Parathyroid adenoma (tissue), 2 donors: ENCODE data around the gene PIK3CB.

Source experiments
- H2AFZ ChIP-seq: fragments of 300-600 bp; sonication (generic); one replicate; pipeline ENCODE4 v1.7.0; 2017; ENCODE audit warnings: antibody characterized with exemption, mild to moderate bottlenecking
- H3K27ac ChIP-seq: fragments of 300-600 bp; sonication (generic); one replicate; pipeline ENCODE4 v1.7.0; 2017
- H3K27me3 ChIP-seq: fragments of 300-600 bp; sonication (generic); one replicate; pipeline ENCODE4 v1.7.0; 2017; ENCODE audit warnings: low read length; ENCODE audit not compliant: control insufficient read depth, insufficient read depth
- H3K36me3 ChIP-seq: fragments of 300-600 bp; sonication (generic); one replicate; pipeline ENCODE4 v1.7.0; 2017; ENCODE audit warnings: low read length; ENCODE audit not compliant: control insufficient read depth, insufficient read depth
- H3K4me1 ChIP-seq: fragments of 300-600 bp; sonication (generic); one replicate; pipeline ENCODE4 v1.7.0; 2017; ENCODE audit warnings: control low read depth
- H3K4me2 ChIP-seq: fragments of 300-600 bp; sonication (generic); one replicate; pipeline ENCODE4 v1.7.0; 2017; ENCODE audit warnings: low read length
- H3K4me3 ChIP-seq: fragments of 300-600 bp; sonication (generic); one replicate; pipeline ENCODE4 v1.7.0; 2017; ENCODE audit warnings: low read depth, low read length
- H3K79me2 ChIP-seq: fragments of 300-600 bp; sonication (generic); one replicate; pipeline ENCODE4 v1.7.0; 2017; ENCODE audit warnings: control low read depth
- H3K9ac ChIP-seq: fragments of 300-600 bp; sonication (generic); one replicate; pipeline ENCODE4 v1.7.0; 2017; ENCODE audit warnings: mild to moderate bottlenecking
- H3K9me3 ChIP-seq: fragments of 300-600 bp; sonication (generic); one replicate; pipeline ENCODE4 v1.7.0; 2017; ENCODE audit warnings: low read length; ENCODE audit not compliant: control insufficient read depth
- CTCF ChIP-seq: fragments of 300-600 bp; sonication (generic); IDR thresholded peaks from one replicate; pipeline ENCODE4 v1.7.0; 2017; ENCODE audit warnings: antibody characterized with exemption, mild to moderate bottlenecking
- donor health status: primary hyperparathyroidism.

PIK3CB gene

GRCh38 chr3:138718849-138719248 lies 115.9 kb downstream of the PIK3CB start:
- no peak overlapping the region for H3K27ac ChIP-seq
- H3K9ac ChIP-seq: no peak overlapping the region
- H3K4me2 ChIP-seq: no peak overlapping the region
- H3K79me2 ChIP-seq: no peaks in the 10 kb centered on the region
- H3K4me3 ChIP-seq: no peak overlapping the region
- H3K27me3 ChIP-seq: no peaks in the 10 kb centered on the region
- H3K36me3 ChIP-seq: no peaks in the 10 kb centered on the region
- no peaks in the 10 kb centered on the region for H3K9me3 ChIP-seq
- H2AFZ ChIP-seq: no peak overlapping the region
- no peaks in the 10 kb centered on the region for H3K4me1 ChIP-seq
- no peak for TF ChIP-seq CTCF

GRCh38 chr3:138717348-138717747 lies 117.4 kb downstream of the PIK3CB start:
- Histone ChIP-seq H3K9me3 (no peaks in the 10 kb centered on the region), H3K27ac (no peak overlapping the region), H3K4me1 (no peaks in the 10 kb centered on the region)

GRCh38 chr3:138712086-138712485 lies 122.6 kb downstream of the PIK3CB start:
- H3K9me3 ChIP-seq: no peaks in the 10 kb centered on the region
- H3K27me3 ChIP-seq: no peaks in the 10 kb centered on the region
- no peak for TF ChIP-seq CTCF
- no peak overlapping the region for H3K4me2 ChIP-seq
- no peaks in the 10 kb centered on the region for H3K79me2 ChIP-seq
- no peak overlapping the region for H3K27ac ChIP-seq
- no peaks in the 10 kb centered on the region for H3K4me1 ChIP-seq
- H3K36me3 ChIP-seq: no peaks in the 10 kb centered on the region
- H3K4me3 ChIP-seq: no peak overlapping the region
- H2AFZ ChIP-seq: no peak overlapping the region
- no peak overlapping the region for H3K9ac ChIP-seq

More at GRCh38 chr3:138717348-138717747, 117.4 kb downstream of the PIK3CB start:
- no peak overlapping the region for H2AFZ ChIP-seq
- H3K4me3 ChIP-seq: no peak overlapping the region
- H3K4me2 ChIP-seq: no peak overlapping the region
- no peak overlapping the region for H3K9ac ChIP-seq
- no peak for TF ChIP-seq CTCF
- no peaks in the 10 kb centered on the region for H3K27me3 ChIP-seq
- no peaks in the 10 kb centered on the region for H3K36me3 ChIP-seq
- no peaks in the 10 kb centered on the region for H3K79me2 ChIP-seq

GRCh38 chr3:138705675-138706074 lies 129.1 kb downstream of the PIK3CB start:
- no peak for TF ChIP-seq CTCF

GRCh38 chr3:138696666-138697370 lies 137.9 kb downstream of the PIK3CB start:
- H3K4me1 ChIP-seq: no peaks in the 10 kb centered on the region
- no peak overlapping the region for H3K4me2 ChIP-seq
- no peaks in the 10 kb centered on the region for H3K27me3 ChIP-seq
- H3K27ac ChIP-seq: no peak overlapping the region
- H3K79me2 ChIP-seq: no peaks in the 10 kb centered on the region
- H3K9me3 ChIP-seq: no peaks in the 10 kb centered on the region
- no peak overlapping the region for H2AFZ ChIP-seq
- no peak overlapping the region for H3K4me3 ChIP-seq
- no peak overlapping the region for H3K9ac ChIP-seq
- no peak for TF ChIP-seq CTCF
- H3K36me3 ChIP-seq: no peaks in the 10 kb centered on the region

More at GRCh38 chr3:138705675-138706074, 129.1 kb downstream of the PIK3CB start:
- H3K4me1 ChIP-seq: no peaks in the 10 kb centered on the region
- H3K27ac ChIP-seq: no peak overlapping the region
- H3K4me3 ChIP-seq: no peak overlapping the region
- H2AFZ ChIP-seq: no peak overlapping the region
- H3K4me2 ChIP-seq: no peak overlapping the region
- no peak overlapping the region for H3K9ac ChIP-seq
- H3K9me3 ChIP-seq: no peaks in the 10 kb centered on the region
- no peaks in the 10 kb centered on the region for H3K36me3 ChIP-seq
- H3K27me3 ChIP-seq: no peaks in the 10 kb centered on the region
- no peaks in the 10 kb centered on the region for H3K79me2 ChIP-seq
